SK-N-SH treated with all-trans-retinoic acid at 6 μM for 48 hours (cell line): ENCODE data around the gene SNRPA1.

Source experiments
- ARNTL ChIP-seq: fragments of 450-650 bp; formaldehyde crosslinking; IDR thresholded peaks from 2 replicates; pipeline ENCODE4 v1.5.0; 2020; ENCODE audit warnings: low read depth, mild to moderate bottlenecking, moderate library complexity, borderline replicate concordance
- CREB5 ChIP-seq: fragments of 250-450 bp; sonication (Bioruptor Pico); IDR thresholded peaks from 2 replicates; pipeline ENCODE4 v1.5.1; 2020; ENCODE audit warnings: low read depth, mild to moderate bottlenecking, moderate library complexity
- ESRRG ChIP-seq: fragments of 250-450 bp; sonication (Bioruptor Pico); IDR thresholded peaks from 2 replicates; pipeline ENCODE4 v1.6.1; 2021; ENCODE audit warnings: mild to moderate bottlenecking
- TF ChIP-seq, protein P1 (sequence below): fragments of 250-450 bp; sonication (Bioruptor Pico); IDR thresholded peaks from 2 replicates; pipeline ENCODE4 v1.8.0; 2020; ENCODE audit warnings: mild to moderate bottlenecking, moderate library complexity, borderline replicate concordance
- TF ChIP-seq, protein P2 (sequence below): fragments of 250-450 bp; sonication (Bioruptor Pico); IDR thresholded peaks from 2 replicates; pipeline ENCODE4 v1.8.0; 2021; ENCODE audit warnings: low read depth, mild to moderate bottlenecking, moderate library complexity, borderline replicate concordance

DNA sequence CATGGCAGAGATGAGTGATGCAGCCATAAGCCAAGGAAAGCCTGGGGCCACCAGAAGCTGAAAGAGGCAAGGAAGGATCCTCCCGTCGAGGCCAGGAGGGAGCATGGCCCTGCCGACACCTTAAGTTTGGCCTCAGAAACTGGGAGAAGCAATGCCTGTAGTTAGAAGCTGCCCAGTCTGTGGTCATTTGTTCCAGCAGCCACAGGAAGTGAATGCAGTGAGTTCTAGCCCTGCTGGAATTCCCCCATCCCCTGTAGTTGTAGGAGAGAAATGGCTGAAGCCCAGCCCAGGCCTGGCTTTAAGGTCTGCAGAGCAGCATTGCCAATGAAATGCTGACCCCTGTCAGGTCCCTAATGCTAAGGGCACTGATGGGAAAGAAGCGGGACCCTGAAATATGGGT, 31.0 kb downstream of the SNRPA1 start:
- TF ChIP-seq CREB5 (CRISPR knock-in tag) = no peak
- TF ChIP-seq, protein P1, sequence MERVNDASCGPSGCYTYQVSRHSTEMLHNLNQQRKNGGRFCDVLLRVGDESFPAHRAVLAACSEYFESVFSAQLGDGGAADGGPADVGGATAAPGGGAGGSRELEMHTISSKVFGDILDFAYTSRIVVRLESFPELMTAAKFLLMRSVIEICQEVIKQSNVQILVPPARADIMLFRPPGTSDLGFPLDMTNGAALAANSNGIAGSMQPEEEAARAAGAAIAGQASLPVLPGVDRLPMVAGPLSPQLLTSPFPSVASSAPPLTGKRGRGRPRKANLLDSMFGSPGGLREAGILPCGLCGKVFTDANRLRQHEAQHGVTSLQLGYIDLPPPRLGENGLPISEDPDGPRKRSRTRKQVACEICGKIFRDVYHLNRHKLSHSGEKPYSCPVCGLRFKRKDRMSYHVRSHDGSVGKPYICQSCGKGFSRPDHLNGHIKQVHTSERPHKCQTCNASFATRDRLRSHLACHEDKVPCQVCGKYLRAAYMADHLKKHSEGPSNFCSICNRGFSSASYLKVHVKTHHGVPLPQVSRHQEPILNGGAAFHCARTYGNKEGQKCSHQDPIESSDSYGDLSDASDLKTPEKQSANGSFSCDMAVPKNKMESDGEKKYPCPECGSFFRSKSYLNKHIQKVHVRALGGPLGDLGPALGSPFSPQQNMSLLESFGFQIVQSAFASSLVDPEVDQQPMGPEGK (CRISPR knock-in tag) = no peak
- TF ChIP-seq, protein P2, sequence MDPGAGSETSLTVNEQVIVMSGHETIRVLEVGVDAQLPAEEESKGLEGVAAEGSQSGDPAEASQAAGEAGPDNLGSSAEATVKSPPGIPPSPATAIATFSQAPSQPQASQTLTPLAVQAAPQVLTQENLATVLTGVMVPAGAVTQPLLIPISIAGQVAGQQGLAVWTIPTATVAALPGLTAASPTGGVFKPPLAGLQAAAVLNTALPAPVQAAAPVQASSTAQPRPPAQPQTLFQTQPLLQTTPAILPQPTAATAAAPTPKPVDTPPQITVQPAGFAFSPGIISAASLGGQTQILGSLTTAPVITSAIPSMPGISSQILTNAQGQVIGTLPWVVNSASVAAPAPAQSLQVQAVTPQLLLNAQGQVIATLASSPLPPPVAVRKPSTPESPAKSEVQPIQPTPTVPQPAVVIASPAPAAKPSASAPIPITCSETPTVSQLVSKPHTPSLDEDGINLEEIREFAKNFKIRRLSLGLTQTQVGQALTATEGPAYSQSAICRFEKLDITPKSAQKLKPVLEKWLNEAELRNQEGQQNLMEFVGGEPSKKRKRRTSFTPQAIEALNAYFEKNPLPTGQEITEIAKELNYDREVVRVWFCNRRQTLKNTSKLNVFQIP (CRISPR knock-in tag) = no peak
- TF ChIP-seq ARNTL = no peak
- no peak for TF ChIP-seq ESRRG (CRISPR knock-in tag)
